ENCODE results near the gene SRRM3.
"Not testable (repeated sequence)": the region's sequence is repeated elsewhere in the genome, so short reads cannot be mapped to it uniquely, and the experiment has no call there.

The SRRM3 gene

GRCh38 chr7:76191783-76192240 is 9.9 kb upstream of the SRRM3 start:
- DNase-seq = no peak

- no peak for DNase-seq
Observed at GRCh38 chr7:76193466-76193865, 8.2 kb upstream of the SRRM3 start.

GRCh38 chr7:76193883-76194282 is 7.8 kb upstream of the SRRM3 start:
- no peak for DNase-seq

- DNase-seq = no peak
Observed at GRCh38 chr7:76196786-76197185, 4.9 kb upstream of the SRRM3 start.

GRCh38 chr7:76198202-76198601 is 3.5 kb upstream of the SRRM3 start:
- DNase-seq = no peak

GRCh38 chr7:76202666-76203030 is 952 bp downstream of the SRRM3 start:
- DNase-seq = no peak

GRCh38 chr7:76204147-76204546 is 2.5 kb downstream of the SRRM3 start:
- DNase-seq = no peak

- no peak for DNase-seq
Observed at GRCh38 chr7:76206633-76207032, 4.9 kb downstream of the SRRM3 start.

GRCh38 chr7:76209310-76209709 is 7.6 kb downstream of the SRRM3 start:
- DNase-seq = no peak

GRCh38 chr7:76211216-76211615 is 9.5 kb downstream of the SRRM3 start:
- DNase-seq = no peak

GRCh38 chr7:76215349-76215748 is 13.7 kb downstream of the SRRM3 start:
- DNase-seq = not testable (repeated sequence)

GRCh38 chr7:76216381-76217082 is 14.8 kb downstream of the SRRM3 start:
- DNase-seq = no peak

- DNase-seq = no peak
Observed at GRCh38 chr7:76217942-76218566, 16.4 kb downstream of the SRRM3 start.

GRCh38 chr7:76220185-76221057 is 18.7 kb downstream of the SRRM3 start:
- no peak for DNase-seq

- DNase-seq = no peak
Observed at GRCh38 chr7:76222333-76222732, 20.6 kb downstream of the SRRM3 start.

GRCh38 chr7:76222839-76223238 is 21.1 kb downstream of the SRRM3 start:
- DNase-seq = no peak

- no peak for DNase-seq
Observed at GRCh38 chr7:76223286-76223972, 21.7 kb downstream of the SRRM3 start.

GRCh38 chr7:76224695-76225094 is 23.0 kb downstream of the SRRM3 start:
- no peak for DNase-seq

- DNase-seq = peak; percentile 18
Observed at GRCh38 chr7:76225379-76225778, 23.7 kb downstream of the SRRM3 start.

GRCh38 chr7:76225951-76226350 is 24.3 kb downstream of the SRRM3 start:
- DNase-seq = no peak

GRCh38 chr7:76226878-76227423 is 25.3 kb downstream of the SRRM3 start:
- DNase-seq = not testable (repeated sequence)

- DNase-seq = no peak
Observed at GRCh38 chr7:76230214-76230613, 28.5 kb downstream of the SRRM3 start.

GRCh38 chr7:76231071-76231470 is 29.4 kb downstream of the SRRM3 start:
- no peak for DNase-seq

Data from activated CD4-positive, alpha-beta T cell treated with anti-CD3 and anti-CD28 coated beads, Interleukin-2, amount 50 U/mL, for 1 hour (primary cell).